A549 (cell line): ENCODE measurements around the gene KSR2. TPM values are rescaled to one million over a fixed set of nuclear protein-coding genes. Genes with fewer than 3 reads are reported as not detected.
"Not testable (repeated sequence)": the region's sequence is repeated elsewhere in the genome, so short reads cannot be mapped to it uniquely, and the experiment has no call there.

Experiments used
- ATAC-seq, 2 experiments: fragments of 200-7000 bp in 1 of 2; fragments of >200 bp in 1 of 2; cut with Nextera tagmentation in 1 of 2; cut with Tn5 transposase in 1 of 2; 3 replicates each; pipeline versions ENCODE4 v1.8.0 to v1.9.1; 2018 to 2020; ENCODE audit warnings: mild to moderate bottlenecking in 1 of 2, moderate library complexity in 1 of 2
- CTCF ChIA-PET: fragments of 300-600 bp; sonication (Branson Sonifier 250); formaldehyde crosslinking; extraction: SDS; loops from one replicate; lab custom pipeline; 2021; ENCODE audit warnings: antibody characterized with exemption, inconsistent platforms; lab: Yijun Ruan, JAX
- POLR2A ChIA-PET: fragments of 350-600 bp; formaldehyde crosslinking; extraction: SDS; loops from one replicate; lab custom pipeline; 2021; ENCODE audit warnings: antibody characterized with exemption, inconsistent platforms; lab: Yijun Ruan, JAX
- DNase-seq, 2 experiments: peaks; one replicate each; pipeline versions ENCODE4 v3.0.0 to v3.0.0-alpha.2; 2011 to 2016; ENCODE audit warnings: low read depth in 1 of 2, low spot score in 1 of 2
- FAIRE-seq: peaks from 2 replicates; lab custom pipeline; 2011; peaks lifted over from hg19 to GRCh38; lab: Jason Lieb, UNC
- H3K27ac ChIP-seq, 2 experiments: fragments of >200 bp; sonication (Bioruptor Twin); formaldehyde crosslinking; 3 replicates each; pipeline ENCODE4 v1.5.1; 2016 to 2017
- H3K4me1 ChIP-seq: fragments of >200 bp; sonication (Bioruptor Twin); formaldehyde crosslinking; 3 replicates; pipeline ENCODE4 v1.6.1; 2016
- H3K4me2 ChIP-seq: fragments of >200 bp; sonication (Bioruptor Twin); formaldehyde crosslinking; 3 replicates; pipeline ENCODE4 v1.6.1; 2016
- H3K4me3 ChIP-seq: fragments of >200 bp; sonication (Bioruptor Twin); formaldehyde crosslinking; 3 replicates; pipeline ENCODE4 v1.5.1; 2016
- H3K9me3 ChIP-seq: fragments of >200 bp; sonication (Bioruptor Twin); formaldehyde crosslinking; 3 replicates; pipeline ENCODE4 v1.6.1; 2016
- CBX2 ChIP-seq: fragments of 200-600 bp; sonication (generic); IDR thresholded peaks from 2 replicates; pipeline ENCODE4 v1.6.1; 2016; ENCODE audit warnings: low read depth, mild to moderate bottlenecking, borderline replicate concordance
- CBX8 ChIP-seq: fragments of 200-600 bp; sonication (generic); IDR thresholded peaks from 2 replicates; pipeline ENCODE4 v1.6.1; 2016
- CEBPB ChIP-seq, 2 experiments: fragments of >200 bp in 1 of 2; sonication (Bioruptor Twin) in 1 of 2; formaldehyde crosslinking in 1 of 2; IDR thresholded peaks; 2 replicates each; pipeline ENCODE4 v1.6.1; 2012 to 2016
- CTCF ChIP-seq: fragments of >200 bp; sonication (Bioruptor Twin); formaldehyde crosslinking; IDR thresholded peaks from 3 replicates; pipeline ENCODE4 v1.5.1; 2016
- EHF ChIP-seq: fragments of 250-450 bp; sonication (Bioruptor Pico); IDR thresholded peaks from 2 replicates; pipeline ENCODE4 v1.5.0; 2020; ENCODE audit warnings: mild to moderate bottlenecking
- EHMT2 ChIP-seq: fragments of 200-600 bp; sonication (generic); IDR thresholded peaks from 2 replicates; pipeline ENCODE4 v1.6.1; 2016; ENCODE audit warnings: antibody characterized with exemption, low read depth, mild to moderate bottlenecking, moderate library complexity
- ELK1 ChIP-seq: fragments of 150-350 bp; IDR thresholded peaks from 2 replicates; pipeline ENCODE4 v1.6.1; 2014; ENCODE audit warnings: low read depth, mild to moderate bottlenecking, low read length
- FOSB ChIP-seq: fragments of 250-450 bp; sonication (Bioruptor Pico); IDR thresholded peaks from 2 replicates; pipeline ENCODE4 v1.5.0; 2020; ENCODE audit warnings: mild to moderate bottlenecking, moderate library complexity
- FOSL2 ChIP-seq, 2 experiments: fragments of 450-650 bp in 1 of 2; fragments of >200 bp in 1 of 2; sonication (Bioruptor Twin) in 1 of 2; formaldehyde crosslinking; IDR thresholded peaks; 2 replicates each; pipeline versions ENCODE4 v1.5.0 to v1.6.1; 2016 to 2020; ENCODE audit warnings: mild to moderate bottlenecking in 1 of 2, moderate library complexity in 1 of 2
- HES2 ChIP-seq: fragments of >200 bp; sonication (Bioruptor Twin); formaldehyde crosslinking; IDR thresholded peaks from 2 replicates; pipeline ENCODE4 v1.6.1; 2016
- HOXA7 ChIP-seq: fragments of 250-450 bp; sonication (Bioruptor Pico); IDR thresholded peaks from 2 replicates; pipeline ENCODE4 v1.5.0; 2020; ENCODE audit warnings: mild to moderate bottlenecking, moderate library complexity
- JUN ChIP-seq, 2 experiments: fragments of >200 bp; sonication (Bioruptor Twin); formaldehyde crosslinking; IDR thresholded peaks; 2 replicates in 1 of 2; 3 replicates in 1 of 2; pipeline ENCODE4 v1.6.1; 2016 to 2017
- JUNB ChIP-seq: fragments of >200 bp; sonication (Bioruptor Twin); formaldehyde crosslinking; IDR thresholded peaks from 2 replicates; pipeline ENCODE4 v1.6.1; 2016
- MAX ChIP-seq: IDR thresholded peaks from 2 replicates; pipeline ENCODE4 v1.6.1; 2012
- MAZ ChIP-seq: fragments of 150-350 bp; IDR thresholded peaks from 2 replicates; pipeline ENCODE4 v1.6.1; 2014; ENCODE audit warnings: antibody characterized with exemption, low read depth, low read length, borderline replicate concordance
- MYC ChIP-seq: IDR thresholded peaks from 2 replicates; pipeline ENCODE4 v1.6.1; 2012; ENCODE audit warnings: mild to moderate bottlenecking, inconsistent platforms, low read length, improper control_type of control experiment, borderline replicate concordance
- PBX3 ChIP-seq: IDR thresholded peaks from 2 replicates; pipeline ENCODE4 v1.6.1; 2012
- PHF8 ChIP-seq: fragments of 200-600 bp; sonication (generic); IDR thresholded peaks from 2 replicates; pipeline ENCODE4 v1.6.1; 2016; ENCODE audit warnings: low read depth, mild to moderate bottlenecking, antibody characterized with exemption, moderate library complexity, borderline replicate concordance
- POLR2A ChIP-seq: IDR thresholded peaks from 2 replicates; pipeline ENCODE4 v1.6.1; 2012; ENCODE audit warnings: mild to moderate bottlenecking, low read length
- RAD21 ChIP-seq, 2 experiments: fragments of >200 bp in 1 of 2; sonication (Bioruptor Twin) in 1 of 2; formaldehyde crosslinking in 1 of 2; IDR thresholded peaks in 1 of 2; conservative IDR thresholded peaks in 1 of 2; 2 replicates in 1 of 2; 3 replicates in 1 of 2; pipeline ENCODE4 v1.6.1; 2012 to 2018; ENCODE audit warnings: inconsistent platforms in 1 of 2
- USF2 ChIP-seq: fragments of 450-650 bp; IDR thresholded peaks from 2 replicates; pipeline ENCODE4 v1.6.1; 2014; ENCODE audit warnings: antibody characterized with exemption
- ZFP36 ChIP-seq: fragments of 450-650 bp; IDR thresholded peaks from 2 replicates; pipeline ENCODE4 v1.6.1; 2014; ENCODE audit warnings: borderline replicate concordance; ENCODE audit not compliant: partially characterized antibody
- WGBS: methylation state at CpG from one replicate; pipeline ENCODE4 v1.1.6; 2017; ENCODE audit errors: missing lambda C conversion rate; 5-methylcytosine and 5-hydroxymethylcytosine counted together
- polyA plus RNA-seq, 4 experiments: library from polyadenylated mRNA; depleted of rRNA in 3 of 4; stranded (reverse); fragments of >200 nt; fragmentation: RNase III in 1 of 4; extraction: RNeasy Plus Mini Kit Qiagen cat#74134 plus additional on column Dnase treatment in 1 of 4; gene quantifications; 2 replicates in 3 of 4; 3 replicates in 1 of 4; pipeline ENCODE4 v1.2.3, GENCODE V29; 2011 to 2017

The KSR2 gene
- polyA plus RNA-seq, 2 of the 4 experiments (the other 2 are of a cell fraction) = 0.37 to 1.2 TPM

- TF ChIP-seq CBX2 (no peak), USF2 (no peak), CEBPB (IDR thresholded peaks at IDR 0.05) (no peak)
These were observed 108.7 kb downstream of the KSR2 start (continued) for GRCh38 chr12:117860111-117860510.

- Histone ChIP-seq H3K4me3 (no peak overlapping the region), H3K27ac (peak overlapping the region; percentile 34 to 44; a peak in 4 of 6 replicates), H3K4me1 (peaks cover 29% of the 10 kb centered on the region), H3K9me3 (0 out of 3 replicates have a peak, but pooled peaks cover 3% of the 10 kb centered on the region), H3K4me2 (peak overlapping the region; percentile 54)
- ChIA-PET POLR2A (no interaction called here), CTCF (interaction anchor here (0.5 to 19.1 kb wide), 35 partner anchors 8 to 1704 kb away, joined by 3 to 287 read pairs (median 3); no protein-coding TSS in a partner anchor)
- FAIRE-seq = peak; percentile 65
- TF ChIP-seq RAD21 (conservative IDR thresholded peaks at IDR 0.05 in 1 of 2, IDR thresholded peaks at IDR 0.05 in 1 of 2) (peak in 1 of 2 experiments; percentile 27; a peak in 1 of 5 replicates), ZFP36 (peak; percentile 89), EHF (no peak), FOSB (CRISPR knock-in tag) (no peak), PHF8 (no peak), CEBPB (IDR thresholded peaks at IDR 0.05) (no peak), CTCF (peak; percentile 54)
- peak; percentile 70 to 79 for DNase-seq
- 62% methylated on average over 13 of the region's 13 CpGs for WGBS
- ATAC-seq = peak; percentile 49 to 64; a peak in 4 of 6 replicates
These were observed 110.9 kb downstream of the KSR2 start for GRCh38 chr12:117857632-117858612.

- H3K9me3 ChIP-seq, POLR2A ChIA-PET: not testable (repeated sequence)
- 0% methylated on average over 4 of the region's 4 CpGs for WGBS
- TF ChIP-seq JUNB = peak; percentile 80
- TF ChIP-seq FOSL2 (IDR thresholded peaks at IDR 0.05) = peak; percentile 84
- TF ChIP-seq FOSL2 (CRISPR knock-in tag; IDR thresholded peaks at IDR 0.05) = peak; percentile 79
- TF ChIP-seq, all 56 proteins: peak for 2; not testable (repeated sequence) for 54
- CTCF ChIA-PET = interaction anchor here (0.6 to 19.1 kb wide), 39 partner anchors 9 to 1705 kb away, joined by 3 to 287 read pairs (median 3); no protein-coding TSS in a partner anchor
- FAIRE-seq, H3K4me3 ChIP-seq: not testable (repeated sequence)
- peaks cover 29% of the 10 kb centered on the region for H3K4me1 ChIP-seq
- peak overlapping the region; percentile 69 to 84 for H3K27ac ChIP-seq
- peak; percentile 49 to 77 for DNase-seq
- peak in 1 of 2 experiments; percentile 62; a peak in 3 of 6 replicates for ATAC-seq
- peak overlapping the region; percentile 54 for H3K4me2 ChIP-seq
These were observed 111.7 kb downstream of the KSR2 start for GRCh38 chr12:117857139-117857538.

GRCh38 chr12:117855165-117855564, 113.6 kb downstream of the KSR2 start:
- no peak for FAIRE-seq
- TF ChIP-seq MAZ = no peak
- TF ChIP-seq HES2 = no peak
- TF ChIP-seq ELK1 = no peak
- no peak for TF ChIP-seq EHMT2
- TF ChIP-seq MYC = no peak
- TF ChIP-seq CBX8 = no peak
- TF ChIP-seq POLR2A = no peak
- TF ChIP-seq MAX = no peak
- TF ChIP-seq JUN (IDR thresholded peaks at IDR 0.05) = no peak
- TF ChIP-seq PBX3 = no peak
- no peak for TF ChIP-seq JUNB
- no peak for TF ChIP-seq RAD21 (conservative IDR thresholded peaks at IDR 0.05 in 1 of 2, IDR thresholded peaks at IDR 0.05 in 1 of 2)
- TF ChIP-seq HOXA7 = no peak

More at GRCh38 chr12:117855165-117855564, 113.6 kb downstream of the KSR2 start:
- ATAC-seq (no peak), DNase-seq (no peak)
- Histone ChIP-seq H3K27ac (peak overlapping the region; percentile 26 to 84; a peak in 3 of 6 replicates), H3K4me3 (no peak overlapping the region), H3K4me1 (peaks cover 29% of the 10 kb centered on the region), H3K9me3 (0 out of 3 replicates have a peak, but pooled peaks cover 3% of the 10 kb centered on the region), H3K4me2 (no peak overlapping the region)
- ChIA-PET POLR2A (no interaction called here), CTCF (interaction anchor here (0.6 to 19.1 kb wide), 13 partner anchors 11 to 1076 kb away, joined by 3 to 287 read pairs (median 3); no protein-coding TSS in a partner anchor)
- 91% methylated on average over 15 of the region's 19 CpGs for WGBS
